ENCODE results near the gene PTPN4.

PTPN4 gene

GRCh38 chr2:119732601-119733164 lies 27.0 kb upstream of the PTPN4 start:
- no peak for DNase-seq

DNA sequence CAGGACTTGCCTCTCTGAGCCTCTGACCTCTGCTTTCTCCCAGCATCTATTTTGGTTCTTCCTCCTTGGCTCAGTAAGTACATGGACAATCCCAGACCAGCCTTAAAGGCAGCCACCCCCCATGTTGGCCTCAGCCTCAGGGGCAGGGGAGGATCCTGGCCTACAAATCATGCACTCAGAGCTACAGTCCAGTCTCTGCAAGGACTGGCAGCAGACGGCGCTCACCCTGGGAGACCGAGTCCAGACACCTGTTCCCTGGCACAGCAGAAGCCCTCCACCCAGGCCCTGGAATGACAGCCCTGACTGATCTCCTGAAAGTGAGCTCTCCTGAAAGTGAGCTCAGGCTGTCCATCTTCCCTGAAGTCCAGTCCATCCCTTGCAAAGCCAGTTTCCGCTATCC lies 25.7 kb upstream of the PTPN4 start:
- DNase-seq: no peak

DNA sequence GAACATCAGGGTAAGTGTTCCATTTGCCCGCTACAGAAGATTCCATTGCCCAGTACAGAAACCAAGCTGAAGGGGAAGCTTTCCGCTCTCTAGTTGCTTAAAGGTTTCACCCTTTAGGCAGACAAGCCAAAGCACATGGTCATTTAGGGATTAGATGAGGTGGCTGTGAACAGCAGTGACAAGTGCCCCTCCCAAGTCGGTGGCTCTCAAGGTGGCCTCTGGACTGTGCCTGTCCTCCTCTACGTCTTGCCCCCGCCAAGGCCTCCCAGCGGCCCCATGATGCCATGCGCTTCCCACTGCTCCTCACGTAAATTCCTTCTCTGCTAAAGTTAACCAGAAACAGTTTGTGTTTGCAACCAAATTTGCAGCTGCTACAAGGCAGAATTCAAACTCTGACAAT lies 24.2 kb upstream of the PTPN4 start:
- DNase-seq: no peak

DNA sequence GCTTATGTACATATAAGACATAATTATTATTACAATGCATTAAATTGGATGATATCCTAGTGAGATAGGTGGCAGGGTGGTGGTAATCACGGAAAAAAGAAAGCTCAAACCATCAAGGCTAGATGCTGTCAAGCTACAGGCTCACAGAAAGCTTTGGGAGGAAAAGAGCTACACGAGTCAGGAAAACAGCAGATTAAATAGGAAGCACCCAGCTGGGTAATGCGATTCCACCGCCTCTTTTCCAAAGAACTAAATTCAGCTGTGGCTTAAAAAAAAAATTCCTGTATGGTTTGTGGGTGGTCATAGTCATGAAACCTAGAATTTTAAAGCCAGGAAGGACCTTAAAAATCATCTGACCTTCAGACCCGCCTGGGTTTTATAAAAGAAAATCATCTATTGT lies 23.7 kb upstream of the PTPN4 start:
- no peak for DNase-seq

GRCh38 chr2:119739580-119740255 lies 20.0 kb upstream of the PTPN4 start:
- no peak for DNase-seq

DNA sequence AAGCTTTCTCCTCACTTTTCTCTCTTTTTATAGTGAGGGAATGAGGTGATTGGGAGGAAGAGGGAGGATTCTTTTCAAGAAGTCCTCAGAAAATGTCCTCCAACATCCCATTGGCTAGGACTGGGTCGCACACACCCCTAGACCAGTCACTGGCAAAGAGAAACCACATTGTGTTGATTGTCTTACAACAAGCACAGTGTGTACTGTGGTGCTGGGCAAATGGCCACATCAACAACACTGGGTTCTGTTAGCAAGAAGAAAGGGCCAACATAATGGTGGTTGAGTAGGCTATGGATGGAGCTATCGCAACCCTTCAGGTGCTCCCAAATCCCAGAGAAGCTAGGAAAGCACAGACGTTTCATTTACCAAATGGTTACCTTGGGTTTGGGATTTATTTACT lies 18.7 kb upstream of the PTPN4 start:
- DNase-seq: no peak

DNA sequence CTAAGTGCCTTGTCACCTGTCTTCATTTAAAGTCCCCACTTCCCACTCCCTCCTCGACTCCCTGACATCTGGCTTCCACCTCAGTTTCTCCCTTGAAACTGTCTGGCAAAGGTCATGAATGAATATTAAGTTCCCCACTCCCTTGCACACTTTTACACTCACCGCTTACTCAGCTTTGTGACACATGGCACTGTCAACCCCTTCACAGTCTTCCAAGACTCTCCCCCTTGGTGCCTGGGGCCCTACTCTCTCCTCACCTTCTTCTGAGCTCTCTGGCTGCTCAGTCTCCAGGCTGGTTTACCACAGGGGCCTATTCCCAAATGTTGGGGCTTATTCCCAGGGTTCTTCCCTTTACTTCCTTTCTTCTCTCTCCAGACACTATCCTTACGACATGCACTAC lies 17.9 kb upstream of the PTPN4 start:
- DNase-seq: no peak

- DNase-seq: no peak
Observed at GRCh38 chr2:119744335-119744939, 15.3 kb upstream of the PTPN4 start.

DNA sequence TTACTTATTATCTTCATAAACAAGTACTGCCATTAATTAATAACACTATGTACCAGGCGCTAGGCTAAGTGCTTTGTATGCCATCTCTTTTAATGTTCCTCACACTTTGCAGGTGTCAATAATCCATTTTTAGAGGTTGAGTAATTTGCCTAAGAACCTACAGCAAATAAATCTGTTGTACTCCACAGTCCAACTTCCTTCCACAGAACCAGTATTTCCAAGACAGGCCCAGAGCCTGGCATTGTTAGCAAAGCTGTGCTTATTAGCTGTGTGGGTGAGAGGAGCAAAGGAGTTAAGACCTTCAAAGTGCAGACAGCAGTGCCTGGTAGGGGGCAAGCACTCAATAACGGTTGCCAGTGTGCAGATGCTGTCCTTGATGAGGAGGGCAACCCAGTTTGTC lies 14.2 kb upstream of the PTPN4 start:
- DNase-seq: no peak

DNA sequence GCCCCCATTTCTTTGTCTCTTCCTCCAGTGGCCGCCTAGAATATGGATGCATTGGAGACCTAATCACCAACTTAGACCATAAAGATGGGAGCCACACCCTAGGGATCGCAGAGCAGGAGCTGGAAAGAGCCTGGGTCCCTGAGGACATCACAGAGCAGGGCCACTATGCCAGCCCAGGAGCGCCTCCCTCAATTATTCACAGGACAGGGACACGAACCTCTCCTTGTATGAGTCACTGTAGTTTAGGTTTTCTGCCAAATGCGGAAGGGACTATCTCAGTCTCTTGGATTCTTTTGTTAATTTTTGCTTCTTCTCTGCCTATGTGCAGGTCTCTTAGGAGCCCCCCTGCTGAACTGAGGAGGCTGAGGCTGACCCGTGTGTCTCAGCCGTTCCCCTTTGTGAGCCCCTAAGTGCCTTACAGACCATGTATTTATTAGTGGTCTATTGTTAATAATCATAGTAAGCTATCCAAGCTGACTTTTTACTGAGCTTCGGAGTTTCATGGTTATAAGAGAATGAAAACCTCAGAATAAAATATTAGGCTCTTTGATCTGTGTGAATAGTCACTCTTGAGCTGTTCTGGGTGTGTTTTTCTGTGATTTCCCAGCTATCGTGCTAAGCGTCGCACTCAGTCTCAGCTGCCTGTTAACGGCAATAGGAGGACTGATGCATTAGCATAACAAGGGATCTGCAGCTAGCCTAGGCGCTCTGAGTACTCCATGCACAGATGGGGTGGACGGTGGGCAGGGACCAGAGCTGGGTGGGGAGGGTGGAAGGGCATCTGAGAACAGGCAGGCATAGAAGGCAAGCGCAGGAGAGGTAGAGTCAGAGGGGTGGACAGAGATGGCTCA lies 12.7 kb upstream of the PTPN4 start:
- DNase-seq: no peak

DNA sequence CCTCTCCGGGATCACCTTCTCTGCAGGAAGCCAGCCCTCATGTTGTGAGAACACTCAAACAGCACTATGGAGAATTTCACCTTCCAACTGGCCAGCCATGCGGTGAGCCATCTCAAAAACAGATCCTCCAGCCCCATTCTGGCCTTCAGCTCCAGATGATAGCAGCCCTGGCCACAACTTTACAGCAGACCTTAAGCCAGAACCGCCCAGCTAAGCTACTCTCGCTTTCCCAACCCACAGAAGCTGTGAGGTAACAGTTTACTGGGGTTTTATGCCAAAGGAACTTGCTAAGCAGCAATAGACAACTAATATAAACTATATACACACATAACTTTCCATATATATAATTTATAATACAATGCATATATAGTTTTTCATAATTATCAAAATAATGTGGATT lies 11.6 kb upstream of the PTPN4 start:
- no peak for DNase-seq

- DNase-seq: no peak
Observed at GRCh38 chr2:119749477-119750012, 10.2 kb upstream of the PTPN4 start.

DNA sequence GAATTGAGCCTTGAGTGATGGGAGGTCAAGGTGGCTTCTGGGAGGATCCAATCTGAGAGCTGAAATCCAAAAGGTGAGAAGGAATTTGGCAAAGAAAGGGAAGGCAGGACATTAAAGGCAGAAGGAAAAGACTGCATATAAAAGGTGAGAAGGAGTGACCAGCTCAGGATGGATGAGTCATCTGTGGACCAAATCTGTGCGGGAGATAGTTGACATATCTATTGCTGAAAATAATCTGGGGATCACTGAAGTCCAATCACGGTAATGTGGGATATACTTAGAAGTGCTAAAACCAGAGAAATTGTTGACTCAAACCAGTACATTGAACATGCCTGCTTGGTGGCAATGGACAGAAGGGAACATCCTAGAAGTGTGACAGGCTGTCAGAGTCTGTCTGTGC lies 8.0 kb upstream of the PTPN4 start:
- no peak for DNase-seq

- DNase-seq: peak in 4 of 6 experiments; percentile 1 to 65 (median 40)
Observed at GRCh38 chr2:119753041-119753929, 6.4 kb upstream of the PTPN4 start.

- DNase-seq: no peak
Observed at GRCh38 chr2:119753930-119754321, 5.8 kb upstream of the PTPN4 start.

DNA sequence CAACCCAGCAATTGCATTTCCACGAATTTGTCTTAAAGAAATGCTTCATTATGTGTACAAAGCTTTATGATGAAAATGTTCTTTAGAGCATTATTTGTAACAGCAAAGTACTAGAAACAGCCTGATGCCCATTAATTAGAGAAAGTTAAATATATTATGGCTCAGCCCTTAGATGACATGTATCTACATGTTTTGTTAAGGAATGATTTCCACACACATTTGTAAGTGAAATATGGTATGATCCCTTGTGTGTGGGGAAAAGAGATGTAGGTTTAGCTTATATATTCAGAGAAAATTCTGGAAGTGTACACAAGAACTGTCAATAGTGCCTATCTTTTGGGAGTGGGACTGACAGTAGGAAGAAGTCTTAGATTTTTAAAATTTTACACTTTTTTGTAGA lies 3.8 kb upstream of the PTPN4 start:
- no peak for DNase-seq

DNA sequence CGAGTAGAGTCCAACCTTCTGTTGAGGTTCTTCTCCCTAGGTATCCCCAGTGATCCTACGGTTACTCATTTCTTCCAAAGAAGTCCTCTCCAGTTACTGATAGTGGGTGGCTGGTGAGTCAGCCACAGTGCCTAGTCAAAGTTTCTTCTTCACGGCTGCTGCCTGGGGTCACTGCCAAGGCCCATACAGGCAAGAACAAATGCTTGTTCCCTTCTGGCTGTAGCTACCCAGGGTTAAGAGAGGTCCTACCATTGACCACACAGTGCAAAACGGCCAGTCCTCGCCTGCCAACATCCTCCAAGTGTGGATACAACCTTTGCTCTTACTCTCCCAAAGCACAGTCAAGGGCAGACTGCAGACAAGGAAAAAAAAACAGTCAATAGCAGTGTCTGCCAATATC lies 2.9 kb upstream of the PTPN4 start:
- no peak for DNase-seq

- no peak for DNase-seq
Observed at GRCh38 chr2:119758881-119759450, 756 bp upstream of the PTPN4 start.

- DNase-seq: no peak
Observed at GRCh38 chr2:119760237-119760955, 674 bp downstream of the PTPN4 start.

DNA sequence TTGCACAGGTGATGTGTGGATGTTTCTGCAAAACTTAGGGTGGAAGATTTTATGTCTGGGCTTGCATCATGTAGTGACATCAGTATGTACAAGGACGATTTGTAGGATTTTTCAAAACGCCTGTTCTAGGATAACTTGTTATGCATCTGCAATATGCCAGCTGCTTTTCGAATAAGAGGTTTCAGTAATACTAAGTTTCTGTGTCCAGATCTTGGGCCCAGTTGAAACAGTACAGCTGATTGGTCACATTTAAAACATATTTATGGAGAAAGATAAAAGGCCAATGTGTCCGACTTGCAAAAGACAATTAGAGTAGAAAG lies 1.2 kb downstream of the PTPN4 start:
- no peak for DNase-seq

DNA sequence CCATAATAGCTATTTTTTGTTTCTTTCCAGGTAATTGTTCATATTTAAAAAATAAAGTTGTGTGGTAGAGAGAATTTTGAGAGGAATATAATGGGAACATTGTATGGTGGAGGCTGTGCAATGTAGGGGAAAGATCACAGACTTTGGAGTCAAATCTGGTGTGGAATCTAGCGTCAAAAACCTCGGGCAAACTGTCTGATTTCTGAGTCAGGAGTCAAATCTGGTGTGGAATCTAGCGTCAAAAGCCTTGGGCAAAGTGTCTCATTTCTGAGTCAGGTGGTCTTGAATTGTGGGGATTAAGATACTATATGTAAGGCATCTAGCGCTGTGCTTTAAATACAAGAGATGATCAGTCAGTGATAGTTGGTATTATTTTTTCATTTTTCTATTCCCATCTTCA lies 5.1 kb downstream of the PTPN4 start:
- no peak for DNase-seq
